Panc1 (cell line): ENCODE measurements around the gene ZNF318. TPM values are rescaled to one million over a fixed set of nuclear protein-coding genes. Genes with fewer than 3 reads are reported as not detected.
"Not testable (repeated sequence)": the region's sequence is repeated elsewhere in the genome, so short reads cannot be mapped to it uniquely, and the experiment has no call there.

Experiments
- ATAC-seq: fragments of 200-7000 bp; cut with Tn5 transposase; 2 replicates; pipeline ENCODE4 v1.9.1; 2020; ENCODE audit warnings: mild to moderate bottlenecking, moderate library complexity
- BruUV-seq: library from RNA; stranded (reverse); fragments of 400-500 nt; replicated peaks from 2 replicates; lab custom pipeline; 2021; lab: Mats Ljungman, UMichigan
- CTCF ChIA-PET: fragments of 300-600 bp; sonication (Branson Sonifier 250); formaldehyde crosslinking; loops from one replicate; lab custom pipeline; 2022; ENCODE audit warnings: antibody characterized with exemption; lab: Charles Lee
- POLR2A ChIA-PET: fragments of 300-600 bp; sonication (Branson Sonifier 250); formaldehyde crosslinking; loops from one replicate; lab custom pipeline; 2022; ENCODE audit warnings: antibody characterized with exemption; lab: Charles Lee
- DNase-seq: peaks from one replicate; pipeline ENCODE4 v3.0.0-alpha.2; 2010; ENCODE audit warnings: low read depth, low spot score
- H3K27ac ChIP-seq: 2 replicates; pipeline ENCODE4 v1.5.1; 2011; ENCODE audit warnings: mild to moderate bottlenecking, low read length, inconsistent platforms
- H3K27me3 ChIP-seq: fragments of 200-500 bp; sonication (Bioruptor generic); 2 replicates; pipeline ENCODE4 v1.6.0; 2014; ENCODE audit warnings: low read length, inconsistent platforms; ENCODE audit not compliant: control insufficient read depth, insufficient read depth
- H3K36me3 ChIP-seq: fragments of 200-500 bp; sonication (Bioruptor generic); 2 replicates; pipeline ENCODE4 v1.5.1; 2014; ENCODE audit warnings: inconsistent platforms, mild to moderate bottlenecking, low read length, moderate library complexity; ENCODE audit not compliant: control insufficient read depth, insufficient read depth
- H3K4me1 ChIP-seq: 2 replicates; pipeline ENCODE4 v1.5.1; 2011; ENCODE audit warnings: inconsistent platforms, mild to moderate bottlenecking, low read length, moderate library complexity; ENCODE audit not compliant: control insufficient read depth, insufficient read depth
- H3K4me3 ChIP-seq, 2 experiments: 2 replicates each; pipeline ENCODE4 v1.5.1; 2011 to 2012; ENCODE audit warnings: low read depth in 2 of 2, low read length in 2 of 2, mild to moderate bottlenecking in 2 of 2, inconsistent platforms in 1 of 2, moderate library complexity in 1 of 2
- H3K9me3 ChIP-seq: fragments of 200-500 bp; sonication (Bioruptor generic); 2 replicates; pipeline ENCODE4 v1.5.1; 2014; ENCODE audit warnings: low read depth, mild to moderate bottlenecking, inconsistent platforms, low read length, moderate library complexity; ENCODE audit not compliant: control insufficient read depth, insufficient read depth
- CTCF ChIP-seq: fragments of 450-650 bp; IDR thresholded peaks from 2 replicates; pipeline ENCODE4 v1.5.1; 2017; ENCODE audit warnings: mild to moderate bottlenecking
- POLR2AphosphoS5 ChIP-seq: IDR thresholded peaks from 2 replicates; pipeline ENCODE4 v1.6.1; 2012; ENCODE audit warnings: mild to moderate bottlenecking, low read depth, low read length, moderate library complexity
- REST ChIP-seq, 2 experiments: IDR thresholded peaks; 2 replicates each; pipeline ENCODE4 v1.6.1; 2011 to 2012; ENCODE audit warnings: low read depth in 2 of 2, control low read depth in 1 of 2, low read length in 1 of 2, mild to moderate bottlenecking in 1 of 2, moderate library complexity in 1 of 2; ENCODE audit not compliant: insufficient read depth in 1 of 2
- SIN3A ChIP-seq: IDR thresholded peaks from 2 replicates; pipeline ENCODE4 v1.6.1; 2012; ENCODE audit warnings: low read depth, mild to moderate bottlenecking, low read length, moderate library complexity, borderline replicate concordance; ENCODE audit not compliant: insufficient read depth
- TCF7L2 ChIP-seq: IDR thresholded peaks from 2 replicates; pipeline ENCODE4 v1.6.1; 2011; ENCODE audit warnings: mild to moderate bottlenecking, low read depth, low read length, inconsistent platforms
- in situ Hi-C: cut with HindIII; loops from 2 replicates; pipeline ENCODE4 v1.10.0; 2016; ENCODE audit warnings: low sequenced_read_pairs, low pct_unique_long_range_greater_than_20kb
- intact Hi-C: fragments of 100-400 bp; cut with micrococcal nuclease; formaldehyde crosslinking; loops from one replicate; pipeline ENCODE4 v1.10.0; 2022; ENCODE audit not compliant: unreplicated experiment
- total RNA-seq: library from RNA; stranded (reverse); gene quantifications from one replicate; pipeline ENCODE4 v1.2.1, GENCODE V29; 2021; ENCODE audit not compliant: unreplicated experiment

The ZNF318 gene
- total RNA-seq, 1 experiment from 2014 or later = 28.0 TPM

GRCh38 chr6:43394982-43395381, 25.5 kb upstream of the ZNF318 start:
- TF ChIP-seq SIN3A (no peak), POLR2AphosphoS5 (no peak), TCF7L2 (no peak), CTCF (no peak), REST (IDR thresholded peaks at IDR 0.05; ENCODE audit: insufficient read depth in 1 of 2, low read depth in 2 of 2, low read length in 1 of 2) (no peak)
- BruUV-seq = no TSS peak
- Histone ChIP-seq H3K36me3 (no peaks in the 10 kb centered on the region), H3K27me3 (no peaks in the 10 kb centered on the region; the same call in 1 of the 2 replicates), H3K4me3 (no peak overlapping the region), H3K27ac (no peak overlapping the region), H3K4me1 (no peaks in the 10 kb centered on the region), H3K9me3 (no peaks in the 10 kb centered on the region)
- POLR2A ChIA-PET = interaction anchor here (0.6 kb wide), 2 partner anchors 74 to 148 kb away, joined by 4 to 8 read pairs; no protein-coding TSS in a partner anchor
- CTCF ChIA-PET = interaction anchor here (0.6 to 0.7 kb wide), 2 partner anchors 193 to 471 kb away, joined by 3 to 6 read pairs; no protein-coding TSS in a partner anchor
- DNase-seq (no peak), ATAC-seq (no peak; the same call in 1 of the 2 replicates)
- in situ Hi-C loops = no loop called here
- intact Hi-C loops = no loop called here

- no peaks in the 10 kb centered on the region for H3K4me1 ChIP-seq
- ATAC-seq (0 out of 2 replicates have a peak, but pooled peaks have one; percentile 58), DNase-seq (no peak)
- ChIA-PET CTCF (no interaction called here), POLR2A (interaction anchor here (0.6 kb wide), 1 partner anchor 478 kb away, joined by 7 read pairs; no protein-coding TSS in a partner anchor)
- in situ Hi-C loops (no loop called here), intact Hi-C loops (no loop called here)
- H3K36me3 ChIP-seq = no peaks in the 10 kb centered on the region
- TF ChIP-seq REST (IDR thresholded peaks at IDR 0.05; ENCODE audit: insufficient read depth in 1 of 2, low read depth in 2 of 2, low read length in 1 of 2) (no peak), TCF7L2 (no peak), SIN3A (no peak), POLR2AphosphoS5 (no peak), CTCF (no peak)
- no peaks in the 10 kb centered on the region for H3K27me3 ChIP-seq
- no TSS peak for BruUV-seq
- no peak overlapping the region for H3K27ac ChIP-seq
- H3K4me3 ChIP-seq = no peak overlapping the region
- no peaks in the 10 kb centered on the region for H3K9me3 ChIP-seq
These were observed 24.2 kb upstream of the ZNF318 start for GRCh38 chr6:43393602-43394001.

GRCh38 chr6:43393133-43393532, 23.7 kb upstream of the ZNF318 start:
- in situ Hi-C loops, POLR2A ChIA-PET, H3K9me3 ChIP-seq, H3K27ac ChIP-seq, ATAC-seq, H3K27me3 ChIP-seq, BruUV-seq, H3K4me3 ChIP-seq, H3K36me3 ChIP-seq, intact Hi-C loops, DNase-seq, CTCF ChIA-PET, H3K4me1 ChIP-seq: not testable (repeated sequence)
